ENCODE results near the gene SLC25A13. TPM values are rescaled to one million over a fixed set of nuclear protein-coding genes. Genes with fewer than 3 reads are reported as not detected.

The SLC25A13 gene
- total and polyA plus RNA-seq, 9 of the 15 experiments (the other 6 are each of a cell fraction or from before 2014, with no cell fraction given): 21.4 to 80.2 (median 58.7) TPM

DNA sequence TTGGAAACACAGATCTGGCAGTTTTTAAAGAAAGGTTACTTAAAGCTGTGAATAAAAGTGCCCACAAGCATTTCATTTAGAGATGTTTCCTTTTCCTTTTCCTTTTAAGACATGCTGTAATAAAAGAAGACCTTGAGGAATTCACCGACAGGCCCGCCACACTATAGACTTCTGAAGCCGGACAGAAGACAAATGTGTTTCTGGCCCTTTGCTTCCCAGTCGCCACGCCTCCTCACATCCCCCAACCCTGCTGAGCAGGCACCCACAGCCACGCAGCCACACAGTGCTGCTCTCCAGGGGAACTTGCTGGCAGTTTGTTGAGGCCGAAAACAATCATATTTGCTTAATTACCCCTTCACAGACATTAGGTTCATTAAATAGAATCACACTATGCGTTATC is 83.4 kb downstream of the SLC25A13 start:
- Histone ChIP-seq H3K9me1 (ENCODE audit: control insufficient read depth, insufficient read depth, low read length) (no peaks in the 10 kb centered on the region), H2AFZ (ENCODE audit: low read depth, low read length) (peak overlapping the region; percentile 47), H3K9ac (ENCODE audit: insufficient read depth in 1 of 2, low read depth in 2 of 2, low read length in 2 of 2) (peak overlapping the region; percentile 55 to 71; a peak in 3 of 4 replicates), H4K20me1 (replicated peaks; ENCODE audit: control insufficient read depth, insufficient read depth, low read length) (no peaks in the 10 kb centered on the region), H3K27ac (ENCODE audit: extremely low read depth, low read depth, low read length) (peak overlapping the region; percentile 94; the same call in 2 of the 3 replicates), H3K9me3 (replicated peaks; ENCODE audit: control insufficient read depth, insufficient read depth, low read depth, low read length) (no peaks in the 10 kb centered on the region), H3K36me3 (ENCODE audit: control insufficient read depth, insufficient read depth, low read length) (peaks cover 11% of the 10 kb centered on the region), H3K4me3 (no peak overlapping the region), H3K27me3 (ENCODE audit: control insufficient read depth in 2 of 2, insufficient read depth in 2 of 2, low read length in 2 of 2) (no peaks in the 10 kb centered on the region), H3K4me1 (replicated peaks in 1 of 2; ENCODE audit: control insufficient read depth in 2 of 2, insufficient read depth in 2 of 2, low read length in 2 of 2) (peaks cover 17 to 75% of the 10 kb centered on the region in 2 experiments), H3K4me2 (ENCODE audit: insufficient read depth, low read length) (peak overlapping the region; percentile 63), H3K79me2 (ENCODE audit: control insufficient read depth, insufficient read depth, low read length) (peaks cover 86% of the 10 kb centered on the region)
- DNase-seq (ENCODE audit: extremely low read depth in 1 of 4, low spot score in 3 of 4) (peak; percentile 48 to 87 (median 62)), FAIRE-seq (peak; percentile 64), ATAC-seq (peak; percentile 82)
- intact Hi-C loops (cut with micrococcal nuclease): no loop called here
- 9% methylated on average over 8 of the region's 8 CpGs for WGBS (ENCODE audit: insufficient coverage, low coverage, missing lambda C conversion rate)
- in situ Hi-C loops (cut with MboI): no loop called here
- BruUV-seq (replicated peaks): no TSS peak
- POLR2A ChIA-PET: no interaction called here
- CTCF ChIA-PET (ENCODE audit: low intra/inter-chr PET ratio): no interaction called here
- TF ChIP-seq, protein P1, sequence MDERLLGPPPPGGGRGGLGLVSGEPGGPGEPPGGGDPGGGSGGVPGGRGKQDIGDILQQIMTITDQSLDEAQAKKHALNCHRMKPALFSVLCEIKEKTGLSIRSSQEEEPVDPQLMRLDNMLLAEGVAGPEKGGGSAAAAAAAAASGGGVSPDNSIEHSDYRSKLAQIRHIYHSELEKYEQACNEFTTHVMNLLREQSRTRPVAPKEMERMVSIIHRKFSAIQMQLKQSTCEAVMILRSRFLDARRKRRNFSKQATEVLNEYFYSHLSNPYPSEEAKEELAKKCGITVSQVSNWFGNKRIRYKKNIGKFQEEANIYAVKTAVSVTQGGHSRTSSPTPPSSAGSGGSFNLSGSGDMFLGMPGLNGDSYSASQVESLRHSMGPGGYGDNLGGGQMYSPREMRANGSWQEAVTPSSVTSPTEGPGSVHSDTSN (CRISPR knock-in tag; IDR thresholded peaks at IDR 0.05; ENCODE audit: low read depth): no peak
- TF ChIP-seq, protein P1 (tag; conservative IDR thresholded peaks at IDR 0.05; ENCODE audit: low read depth): peak; percentile 72
- TF ChIP-seq, protein P2, sequence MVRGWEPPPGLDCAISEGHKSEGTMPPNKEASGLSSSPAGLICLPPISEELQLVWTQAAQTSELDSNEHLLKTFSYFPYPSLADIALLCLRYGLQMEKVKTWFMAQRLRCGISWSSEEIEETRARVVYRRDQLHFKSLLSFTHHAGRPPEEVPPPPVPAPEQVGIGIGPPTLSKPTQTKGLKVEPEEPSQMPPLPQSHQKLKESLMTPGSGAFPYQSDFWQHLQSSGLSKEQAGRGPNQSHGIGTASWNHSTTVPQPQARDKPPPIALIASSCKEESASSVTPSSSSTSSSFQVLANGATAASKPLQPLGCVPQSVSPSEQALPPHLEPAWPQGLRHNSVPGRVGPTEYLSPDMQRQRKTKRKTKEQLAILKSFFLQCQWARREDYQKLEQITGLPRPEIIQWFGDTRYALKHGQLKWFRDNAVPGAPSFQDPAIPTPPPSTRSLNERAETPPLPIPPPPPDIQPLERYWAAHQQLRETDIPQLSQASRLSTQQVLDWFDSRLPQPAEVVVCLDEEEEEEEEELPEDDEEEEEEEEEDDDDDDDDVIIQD (CRISPR knock-in tag; IDR thresholded peaks at IDR 0.05): no peak
- TF ChIP-seq HNRNPK (IDR thresholded peaks at IDR 0.05; ENCODE audit: low read depth, low read length, poor library complexity, severe bottlenecking) (no peak), ETS2 (tag; IDR thresholded peaks at IDR 0.05; ENCODE audit: borderline replicate concordance, poor library complexity, severe bottlenecking) (no peak), MTA3 (IDR thresholded peaks at IDR 0.05; ENCODE audit: borderline replicate concordance) (no peak), RB1 (IDR thresholded peaks at IDR 0.05; ENCODE audit: low read depth) (0 out of 2 replicates have a peak, but pooled peaks have one; percentile 26), ZNF444 (CRISPR knock-in tag; IDR thresholded peaks at IDR 0.05) (no peak), EP300 (IDR thresholded peaks at IDR 0.05; ENCODE audit: low read length) (peak; percentile 27; the same call in 1 of the 2 replicates), TAF1 (IDR thresholded peaks at IDR 0.05; ENCODE audit: control insufficient read depth, extremely low read depth, insufficient read depth, low read length, severe bottlenecking) (peak; percentile 21), GATA2 (CRISPR knock-in tag; IDR thresholded peaks at IDR 0.05) (0 out of 2 replicates have a peak, but pooled peaks have one; percentile 16), CCNT2 (IDR thresholded peaks at IDR 0.05; ENCODE audit: borderline replicate concordance, extremely low read depth, insufficient read length, low read depth, low read length) (no peak), FOXK2 (conservative IDR thresholded peaks at IDR 0.05 in 1 of 2, IDR thresholded peaks at IDR 0.05 in 1 of 2; ENCODE audit: low read depth in 2 of 2) (no peak)
- TF ChIP-seq, protein P3, sequence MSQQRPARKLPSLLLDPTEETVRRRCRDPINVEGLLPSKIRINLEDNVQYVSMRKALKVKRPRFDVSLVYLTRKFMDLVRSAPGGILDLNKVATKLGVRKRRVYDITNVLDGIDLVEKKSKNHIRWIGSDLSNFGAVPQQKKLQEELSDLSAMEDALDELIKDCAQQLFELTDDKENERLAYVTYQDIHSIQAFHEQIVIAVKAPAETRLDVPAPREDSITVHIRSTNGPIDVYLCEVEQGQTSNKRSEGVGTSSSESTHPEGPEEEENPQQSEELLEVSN (IDR thresholded peaks at IDR 0.05; ENCODE audit: borderline replicate concordance in 1 of 2, extremely low read depth in 1 of 2, insufficient read depth in 1 of 2, insufficient read length in 1 of 2, low read depth in 1 of 2, low read length in 1 of 2, poor library complexity in 1 of 2, severe bottlenecking in 1 of 2): peak in 1 of 2 experiments; percentile 50

Measured in K562 (cell line).